ENCODE data around the gene EVA1C. TPM values are rescaled to one million over a fixed set of nuclear protein-coding genes. Genes with fewer than 3 reads are reported as not detected.

The EVA1C gene
- total RNA-seq, 1 experiment from 2014 or later = 29.3 TPM

DNA sequence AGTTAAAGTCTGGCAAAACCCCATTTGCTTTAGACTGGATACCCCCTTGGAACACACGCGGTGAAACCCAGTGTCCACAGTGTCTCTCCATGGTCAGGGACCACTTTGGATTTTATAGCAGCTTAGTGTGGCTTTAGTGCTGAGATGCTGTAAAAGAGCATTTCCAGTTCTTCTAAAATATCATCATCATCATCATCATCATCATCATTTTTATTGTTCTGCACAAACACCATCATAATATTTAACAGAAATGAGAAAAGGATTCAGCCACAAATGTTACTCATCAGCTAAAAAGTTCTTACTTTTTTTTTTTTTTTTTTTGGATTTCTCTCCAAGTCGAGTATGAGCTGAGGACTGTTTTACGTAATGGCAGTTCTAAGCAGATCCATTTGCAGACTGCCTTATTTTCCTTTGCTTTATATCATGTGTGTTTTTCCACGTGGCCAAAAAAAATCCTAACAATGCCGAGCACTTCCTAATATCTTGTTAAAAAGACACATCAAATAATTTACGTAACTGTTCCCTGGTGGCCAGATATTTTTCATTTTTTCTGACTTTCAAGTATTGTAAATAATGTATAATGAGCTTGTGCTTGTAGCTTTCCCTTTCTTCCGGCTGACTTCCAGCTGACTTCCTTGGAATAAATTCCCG is 62.8 kb downstream of the EVA1C start:
- TF ChIP-seq ZNF274 (IDR thresholded peaks at IDR 0.05; ENCODE audit: low read depth, low read length) (no peak), RAD21 (IDR thresholded peaks at IDR 0.05; ENCODE audit: low read depth) (no peak), SIN3A (IDR thresholded peaks at IDR 0.05; ENCODE audit: low read depth) (no peak), ZFX (IDR thresholded peaks at IDR 0.05) (no peak), TCF7L2 (IDR thresholded peaks at IDR 0.05; ENCODE audit: borderline replicate concordance, extremely low read depth, insufficient read depth, insufficient read length) (no peak), POLR2A (IDR thresholded peaks at IDR 0.05; ENCODE audit: borderline replicate concordance, extremely low read depth, insufficient read depth, insufficient read length) (no peak), CBX3 (IDR thresholded peaks at IDR 0.05; ENCODE audit: low read depth) (no peak), CEBPB (IDR thresholded peaks at IDR 0.05; ENCODE audit: low read depth) (no peak), FOSL1 (IDR thresholded peaks at IDR 0.05; ENCODE audit: low read depth) (no peak), EZH2 (IDR thresholded peaks at IDR 0.05) (no peak), SRF (IDR thresholded peaks at IDR 0.05; ENCODE audit: low read depth) (no peak), JUND (IDR thresholded peaks at IDR 0.05) (no peak)
- TF ChIP-seq, protein P1, sequence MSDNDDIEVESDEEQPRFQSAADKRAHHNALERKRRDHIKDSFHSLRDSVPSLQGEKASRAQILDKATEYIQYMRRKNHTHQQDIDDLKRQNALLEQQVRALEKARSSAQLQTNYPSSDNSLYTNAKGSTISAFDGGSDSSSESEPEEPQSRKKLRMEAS (IDR thresholded peaks at IDR 0.05) = no peak
- TF ChIP-seq, protein P2, sequence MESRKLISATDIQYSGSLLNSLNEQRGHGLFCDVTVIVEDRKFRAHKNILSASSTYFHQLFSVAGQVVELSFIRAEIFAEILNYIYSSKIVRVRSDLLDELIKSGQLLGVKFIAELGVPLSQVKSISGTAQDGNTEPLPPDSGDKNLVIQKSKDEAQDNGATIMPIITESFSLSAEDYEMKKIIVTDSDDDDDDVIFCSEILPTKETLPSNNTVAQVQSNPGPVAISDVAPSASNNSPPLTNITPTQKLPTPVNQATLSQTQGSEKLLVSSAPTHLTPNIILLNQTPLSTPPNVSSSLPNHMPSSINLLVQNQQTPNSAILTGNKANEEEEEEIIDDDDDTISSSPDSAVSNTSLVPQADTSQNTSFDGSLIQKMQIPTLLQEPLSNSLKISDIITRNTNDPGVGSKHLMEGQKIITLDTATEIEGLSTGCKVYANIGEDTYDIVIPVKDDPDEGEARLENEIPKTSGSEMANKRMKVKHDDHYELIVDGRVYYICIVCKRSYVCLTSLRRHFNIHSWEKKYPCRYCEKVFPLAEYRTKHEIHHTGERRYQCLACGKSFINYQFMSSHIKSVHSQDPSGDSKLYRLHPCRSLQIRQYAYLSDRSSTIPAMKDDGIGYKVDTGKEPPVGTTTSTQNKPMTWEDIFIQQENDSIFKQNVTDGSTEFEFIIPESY (IDR thresholded peaks at IDR 0.05; ENCODE audit: extremely low read depth, insufficient replicate concordance, low read length) = no peak
- TF ChIP-seq, protein P3, sequence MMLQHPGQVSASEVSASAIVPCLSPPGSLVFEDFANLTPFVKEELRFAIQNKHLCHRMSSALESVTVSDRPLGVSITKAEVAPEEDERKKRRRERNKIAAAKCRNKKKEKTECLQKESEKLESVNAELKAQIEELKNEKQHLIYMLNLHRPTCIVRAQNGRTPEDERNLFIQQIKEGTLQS (IDR thresholded peaks at IDR 0.05) = no peak
- TF ChIP-seq, protein P4, sequence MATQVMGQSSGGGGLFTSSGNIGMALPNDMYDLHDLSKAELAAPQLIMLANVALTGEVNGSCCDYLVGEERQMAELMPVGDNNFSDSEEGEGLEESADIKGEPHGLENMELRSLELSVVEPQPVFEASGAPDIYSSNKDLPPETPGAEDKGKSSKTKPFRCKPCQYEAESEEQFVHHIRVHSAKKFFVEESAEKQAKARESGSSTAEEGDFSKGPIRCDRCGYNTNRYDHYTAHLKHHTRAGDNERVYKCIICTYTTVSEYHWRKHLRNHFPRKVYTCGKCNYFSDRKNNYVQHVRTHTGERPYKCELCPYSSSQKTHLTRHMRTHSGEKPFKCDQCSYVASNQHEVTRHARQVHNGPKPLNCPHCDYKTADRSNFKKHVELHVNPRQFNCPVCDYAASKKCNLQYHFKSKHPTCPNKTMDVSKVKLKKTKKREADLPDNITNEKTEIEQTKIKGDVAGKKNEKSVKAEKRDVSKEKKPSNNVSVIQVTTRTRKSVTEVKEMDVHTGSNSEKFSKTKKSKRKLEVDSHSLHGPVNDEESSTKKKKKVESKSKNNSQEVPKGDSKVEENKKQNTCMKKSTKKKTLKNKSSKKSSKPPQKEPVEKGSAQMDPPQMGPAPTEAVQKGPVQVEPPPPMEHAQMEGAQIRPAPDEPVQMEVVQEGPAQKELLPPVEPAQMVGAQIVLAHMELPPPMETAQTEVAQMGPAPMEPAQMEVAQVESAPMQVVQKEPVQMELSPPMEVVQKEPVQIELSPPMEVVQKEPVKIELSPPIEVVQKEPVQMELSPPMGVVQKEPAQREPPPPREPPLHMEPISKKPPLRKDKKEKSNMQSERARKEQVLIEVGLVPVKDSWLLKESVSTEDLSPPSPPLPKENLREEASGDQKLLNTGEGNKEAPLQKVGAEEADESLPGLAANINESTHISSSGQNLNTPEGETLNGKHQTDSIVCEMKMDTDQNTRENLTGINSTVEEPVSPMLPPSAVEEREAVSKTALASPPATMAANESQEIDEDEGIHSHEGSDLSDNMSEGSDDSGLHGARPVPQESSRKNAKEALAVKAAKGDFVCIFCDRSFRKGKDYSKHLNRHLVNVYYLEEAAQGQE (IDR thresholded peaks at IDR 0.05; ENCODE audit: low read depth) = no peak
- TF ChIP-seq, protein P5, sequence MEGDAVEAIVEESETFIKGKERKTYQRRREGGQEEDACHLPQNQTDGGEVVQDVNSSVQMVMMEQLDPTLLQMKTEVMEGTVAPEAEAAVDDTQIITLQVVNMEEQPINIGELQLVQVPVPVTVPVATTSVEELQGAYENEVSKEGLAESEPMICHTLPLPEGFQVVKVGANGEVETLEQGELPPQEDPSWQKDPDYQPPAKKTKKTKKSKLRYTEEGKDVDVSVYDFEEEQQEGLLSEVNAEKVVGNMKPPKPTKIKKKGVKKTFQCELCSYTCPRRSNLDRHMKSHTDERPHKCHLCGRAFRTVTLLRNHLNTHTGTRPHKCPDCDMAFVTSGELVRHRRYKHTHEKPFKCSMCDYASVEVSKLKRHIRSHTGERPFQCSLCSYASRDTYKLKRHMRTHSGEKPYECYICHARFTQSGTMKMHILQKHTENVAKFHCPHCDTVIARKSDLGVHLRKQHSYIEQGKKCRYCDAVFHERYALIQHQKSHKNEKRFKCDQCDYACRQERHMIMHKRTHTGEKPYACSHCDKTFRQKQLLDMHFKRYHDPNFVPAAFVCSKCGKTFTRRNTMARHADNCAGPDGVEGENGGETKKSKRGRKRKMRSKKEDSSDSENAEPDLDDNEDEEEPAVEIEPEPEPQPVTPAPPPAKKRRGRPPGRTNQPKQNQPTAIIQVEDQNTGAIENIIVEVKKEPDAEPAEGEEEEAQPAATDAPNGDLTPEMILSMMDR (IDR thresholded peaks at IDR 0.05 in 2 of 3, conservative IDR thresholded peaks at IDR 0.05 in 1 of 3; ENCODE audit: borderline replicate concordance in 1 of 3, insufficient read depth in 1 of 3, low read depth in 2 of 3, low read length in 2 of 3) = no peak
- ChIA-PET RAD21 (ENCODE audit: low non-redundant PET in 1 of 2, low total read pairs in 2 of 2, uncharacterized antibody in 2 of 2, unreplicated experiment in 2 of 2) (no interaction called here), CTCF (no interaction called here), POLR2A (interaction anchor here (0.6 to 1.1 kb wide), 2 partner anchors 11 to 36 kb away, joined by 3 to 5 read pairs; no protein-coding TSS in a partner anchor)
- H4K20me1 ChIP-seq (ENCODE audit: insufficient read depth) = no peaks in the 10 kb centered on the region
- H2AFZ ChIP-seq (ENCODE audit: low read depth, low read length, poor library complexity, severe bottlenecking) = no peak overlapping the region
- 0 out of 2 replicates have a peak overlapping the region, but pooled peaks have one; percentile 25 for H3K4me2 ChIP-seq (ENCODE audit: low read length)
- H3K27me3 ChIP-seq (ENCODE audit: insufficient read depth, low read length) = no peaks in the 10 kb centered on the region
- peaks cover 0 to 6% of the 10 kb centered on the region in 2 experiments; a peak in 1 of 4 replicates for H3K36me3 ChIP-seq (ENCODE audit: control insufficient read depth in 1 of 2, insufficient read depth in 2 of 2, low read length in 2 of 2)
- H3K27ac ChIP-seq (ENCODE audit: low read depth, low read length) = peak overlapping the region; percentile 47
- no peak overlapping the region for H3K4me3 ChIP-seq (replicated peaks in 1 of 2; ENCODE audit: low read depth in 1 of 2, low read length in 2 of 2)
- BruUV-seq (replicated peaks) = no TSS peak
- intact Hi-C loops (cut with micrococcal nuclease) = no loop called here
- peaks cover 4% of the 10 kb centered on the region; the same call in 1 of the 2 replicates for H3K79me2 ChIP-seq (ENCODE audit: insufficient read depth, low read length)
- no peaks in the 10 kb centered on the region for H3K9me2 ChIP-seq (ENCODE audit: insufficient read depth)
- ATAC-seq (no peak), DNase-seq (ENCODE audit: low read depth, low spot score) (no peak)
- peaks cover 44 to 51% of the 10 kb centered on the region in 2 experiments for H3K4me1 ChIP-seq (ENCODE audit: control insufficient read depth in 1 of 2, insufficient read depth in 2 of 2, low read length in 2 of 2)
- 0 out of 2 replicates have a peak overlapping the region, but pooled peaks have one; percentile 7 for H3K9ac ChIP-seq (ENCODE audit: low read length)
- H3K9me3 ChIP-seq (ENCODE audit: control insufficient read depth in 1 of 2, insufficient read depth in 1 of 2, low read depth in 1 of 2, low read length in 2 of 2) = no peaks in the 10 kb centered on the region

Measured in HCT116 (cell line).